ENCODE results near the gene GLRX2.
"Not testable (repeated sequence)": the region's sequence is repeated elsewhere in the genome, so short reads cannot be mapped to it uniquely, and the experiment has no call there.

GLRX2 gene

GRCh38 chr1:193104907-193105820, at the start of gene GLRX2:
TSS of gene GLRX2 (minus strand) at chr1:193105414. CDS start at chr1:193105382, 32 bp downstream.
- peak; percentile 30 to 91 (median 83) for DNase-seq

GRCh38 chr1:193144999-193145398, 39.8 kb upstream of the GLRX2 start:
- DNase-seq = no peak

GRCh38 chr1:193144361-193144938, 39.2 kb upstream of the GLRX2 start:
- no peak for DNase-seq

- no peak for DNase-seq
These were observed 38.1 kb upstream of the GLRX2 start for GRCh38 chr1:193143285-193143684.

- DNase-seq = no peak
These were observed 37.2 kb upstream of the GLRX2 start for GRCh38 chr1:193142409-193142808.

GRCh38 chr1:193141804-193142203, 36.6 kb upstream of the GLRX2 start:
- DNase-seq = no peak

GRCh38 chr1:193140254-193140653, 35.0 kb upstream of the GLRX2 start:
- DNase-seq = no peak

GRCh38 chr1:193131266-193131860, 26.1 kb upstream of the GLRX2 start:
- no peak for DNase-seq

- no peak for DNase-seq
These were observed 20.2 kb upstream of the GLRX2 start for GRCh38 chr1:193125369-193125768.

GRCh38 chr1:193123751-193124150, 18.5 kb upstream of the GLRX2 start:
- no peak for DNase-seq

GRCh38 chr1:193121616-193122593, 16.7 kb upstream of the GLRX2 start, which contains the start of gene CDC73:
TSS of gene CDC73 (plus strand) at chr1:193122031. CDS start at chr1:193122201, 170 bp downstream.
- DNase-seq = peak; percentile 83 to 99 (median 94)

- no peak for DNase-seq
These were observed 15.5 kb upstream of the GLRX2 start for GRCh38 chr1:193120604-193121166.

GRCh38 chr1:193118803-193119730, 13.9 kb upstream of the GLRX2 start:
- no peak for DNase-seq

GRCh38 chr1:193118194-193118593, 13.0 kb upstream of the GLRX2 start:
- no peak for DNase-seq

GRCh38 chr1:193117167-193117566, 12.0 kb upstream of the GLRX2 start:
- DNase-seq = not testable (repeated sequence)

GRCh38 chr1:193115629-193116227, 10.5 kb upstream of the GLRX2 start:
- DNase-seq = peak in 1 of 51 donors; percentile 12

- DNase-seq = no peak
These were observed 9.4 kb upstream of the GLRX2 start for GRCh38 chr1:193114485-193115095.

GRCh38 chr1:193113992-193114332, 8.7 kb upstream of the GLRX2 start:
- DNase-seq = no peak

Measured in hypothalamus (tissue), 51 donors.